ENCODE measurements around the gene MYO1H. TPM values are rescaled to one million over a fixed set of nuclear protein-coding genes. Genes with fewer than 3 reads are reported as not detected.
"Not testable (repeated sequence)": the region's sequence is repeated elsewhere in the genome, so short reads cannot be mapped to it uniquely, and the experiment has no call there.

MYO1H gene
- total and polyA plus RNA-seq, 4 donors = 0.28 to 0.90 (median 0.30) TPM; not detected in 1

DNA sequence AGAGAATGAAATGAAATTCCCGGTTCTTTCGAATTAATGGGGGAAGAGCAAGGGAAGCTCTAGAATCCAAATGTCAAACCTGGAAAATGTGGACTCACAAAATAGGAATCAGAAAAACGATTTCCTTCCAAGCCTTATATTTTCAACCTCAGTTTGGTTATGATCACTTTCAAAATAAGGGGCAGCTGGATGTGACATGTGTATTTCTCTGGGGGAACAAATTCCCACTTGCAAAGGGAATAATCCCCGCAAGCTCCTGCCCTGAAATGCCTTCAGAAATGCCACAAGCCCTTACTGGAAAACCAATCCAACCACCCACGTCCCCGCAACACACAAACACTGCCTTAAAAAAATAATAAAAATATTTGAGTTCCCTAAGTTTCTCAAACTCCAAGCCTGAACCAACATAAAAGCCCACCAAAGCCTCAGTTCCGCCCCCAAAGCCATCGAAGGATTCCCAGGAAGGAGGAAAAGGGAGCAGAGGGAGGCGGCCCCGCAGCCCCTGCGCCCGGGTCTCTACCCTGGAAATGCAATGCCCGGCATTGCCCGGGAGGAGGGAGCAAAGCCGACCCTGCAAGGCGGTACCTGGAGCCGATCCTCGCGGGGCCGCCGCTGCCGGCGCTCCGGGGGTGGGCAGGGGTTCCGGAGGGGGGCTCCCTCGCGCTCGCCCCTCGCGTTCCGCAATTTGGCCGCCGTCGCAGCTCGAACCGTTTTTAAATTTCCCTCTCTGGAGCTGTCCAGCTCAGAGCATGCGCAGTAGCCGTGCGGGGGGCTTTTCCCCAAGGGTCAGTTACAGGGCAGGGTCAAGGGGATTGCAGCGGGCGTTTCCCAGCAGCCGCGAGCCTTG, 38.9 kb upstream of the MYO1H start, which contains the start of gene FOXN4:
TSS of gene FOXN4 (minus strand) at position 751 of the 847 bp plus-strand sequence. CDS start 963 bp downstream, outside the sequence.
- DNase-seq (ENCODE audit: low read depth in 4 of 6, low spot score in 6 of 6) = peak in 2 of 6 donors; percentile 32 to 59
- H3K4me3 ChIP-seq (ENCODE audit: low read depth, low read length) = peak within 1 kb of the TSS; percentile 39
- H3K27me3 ChIP-seq (ENCODE audit: control insufficient read depth, insufficient read depth, low read length) = peaks cover 51% of the 10 kb centered on the region
- H3K36me3 ChIP-seq (ENCODE audit: control insufficient read depth, insufficient read depth, low read length) = no peaks in the 10 kb centered on the region
- H3K9me3 ChIP-seq (ENCODE audit: control insufficient read depth, insufficient read depth, low read length) = no peaks in the 10 kb centered on the region
- no peak within 1 kb of the TSS for H3K27ac ChIP-seq (ENCODE audit: low read depth, low read length)
- peaks cover 14% of the 10 kb centered on the region for H3K4me1 ChIP-seq (ENCODE audit: control insufficient read depth, insufficient read depth, low read length)
- WGBS (ENCODE audit: insufficient coverage) = under 1% methylated on average over 31 of the region's 43 CpGs

DNA sequence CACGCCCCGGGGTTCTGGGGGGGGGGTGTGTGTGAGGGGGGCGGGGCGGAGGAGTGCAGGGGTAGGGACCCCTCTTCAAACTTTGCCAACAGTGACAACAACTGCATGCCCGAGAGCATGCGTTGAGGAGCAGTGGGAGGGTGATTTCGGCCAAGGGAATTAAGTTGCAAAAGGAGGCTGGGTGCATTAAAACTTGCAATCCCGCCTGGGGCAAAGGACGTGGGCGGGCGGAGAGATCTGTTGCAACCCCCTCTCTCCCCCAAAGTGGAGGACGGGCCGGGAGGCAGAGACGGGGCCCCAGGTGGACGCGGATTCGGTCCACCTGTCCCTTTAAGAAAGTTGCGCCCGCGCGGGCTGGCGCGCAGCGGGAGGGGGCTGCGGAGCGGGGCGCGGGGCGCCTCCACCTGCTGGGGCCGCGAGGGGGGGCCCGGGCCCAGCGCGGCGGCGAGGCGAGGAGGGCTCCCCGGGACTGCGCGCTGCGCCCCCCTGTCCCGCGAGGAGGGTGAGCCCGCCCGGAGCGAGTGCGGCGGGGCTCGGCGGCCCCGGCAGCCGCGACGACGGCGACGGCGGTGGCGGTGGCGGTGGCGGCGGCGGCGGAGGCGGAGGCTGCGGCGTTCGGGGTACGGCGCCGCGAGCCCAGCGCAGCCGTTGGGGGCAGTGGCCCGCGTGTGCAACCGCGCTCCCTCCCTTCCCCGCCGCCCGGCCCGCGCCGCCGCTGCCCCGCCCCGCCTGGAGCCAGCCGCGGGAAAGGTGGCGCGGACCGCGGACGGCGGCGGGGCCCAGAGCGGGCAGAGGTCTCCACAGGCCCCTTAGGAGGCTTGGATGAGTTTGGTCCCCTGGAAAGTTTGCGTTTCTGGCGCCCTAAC, 38.1 kb upstream of the MYO1H start:
- Histone ChIP-seq H3K9me3 (ENCODE audit: control insufficient read depth, insufficient read depth, low read length) (no peaks in the 10 kb centered on the region), H3K4me1 (ENCODE audit: control insufficient read depth, insufficient read depth, low read length) (peaks cover 14% of the 10 kb centered on the region), H3K4me3 (ENCODE audit: low read depth, low read length) (peak overlapping the region; percentile 39), H3K27ac (ENCODE audit: low read depth, low read length) (no peak overlapping the region), H3K27me3 (ENCODE audit: control insufficient read depth, insufficient read depth, low read length) (peaks cover 51% of the 10 kb centered on the region), H3K36me3 (ENCODE audit: control insufficient read depth, insufficient read depth, low read length) (no peaks in the 10 kb centered on the region)
- DNase-seq (ENCODE audit: low read depth in 4 of 6, low spot score in 6 of 6) = peak in 2 of 6 donors; percentile 24 to 76
- under 1% methylated on average over 94 of the region's 99 CpGs for WGBS (ENCODE audit: insufficient coverage)

DNA sequence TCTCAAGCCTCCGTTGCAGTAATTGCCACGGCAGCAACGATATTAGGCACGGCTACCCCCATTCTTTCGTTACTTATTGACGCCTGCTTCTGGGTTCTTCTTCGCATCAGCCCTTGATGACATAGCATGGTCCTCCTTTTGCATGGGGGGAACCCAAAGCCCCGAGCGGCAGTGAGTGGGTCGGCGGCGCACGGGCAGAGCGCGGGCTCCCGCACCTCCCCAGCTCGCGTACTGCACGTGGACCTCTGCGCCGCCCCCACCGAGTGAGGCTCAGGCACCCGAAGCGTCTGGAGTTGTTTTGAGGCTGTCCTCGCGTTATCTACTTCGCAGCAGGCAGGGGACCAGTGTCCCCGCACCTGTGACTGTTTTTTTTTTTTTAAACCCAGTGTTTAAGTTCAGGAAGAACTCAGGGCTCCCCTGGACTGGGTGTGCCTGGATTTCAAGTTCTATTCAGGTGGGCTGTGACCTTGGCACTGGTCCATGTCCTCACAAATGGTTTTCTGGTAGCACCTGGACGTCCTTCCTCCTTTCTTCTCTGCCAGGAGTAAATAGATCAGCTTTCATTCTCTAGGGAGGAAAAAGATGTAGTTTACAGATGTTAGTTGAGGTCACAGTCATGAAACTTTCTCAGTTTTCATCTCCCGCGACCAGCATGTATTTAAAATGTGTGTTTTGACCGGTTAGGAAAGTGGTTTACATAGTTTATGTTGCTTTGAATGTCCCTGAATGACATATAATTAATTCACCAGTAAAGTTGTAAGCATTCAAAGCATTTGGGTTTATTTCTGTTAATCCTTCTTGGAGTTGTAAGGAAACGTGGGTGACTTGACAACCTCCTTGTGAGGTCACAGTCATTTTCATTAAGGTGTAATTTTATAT, 37.2 kb upstream of the MYO1H start:
- peaks cover 14% of the 10 kb centered on the region for H3K4me1 ChIP-seq (ENCODE audit: control insufficient read depth, insufficient read depth, low read length)
- under 1% methylated on average over 28 of the region's 33 CpGs for WGBS (ENCODE audit: insufficient coverage)
- H3K36me3 ChIP-seq (ENCODE audit: control insufficient read depth, insufficient read depth, low read length) = no peaks in the 10 kb centered on the region
- DNase-seq (ENCODE audit: low read depth in 4 of 6, low spot score in 6 of 6) = peak in 2 of 6 donors; percentile 13 to 57
- no peaks in the 10 kb centered on the region for H3K9me3 ChIP-seq (ENCODE audit: control insufficient read depth, insufficient read depth, low read length)
- H3K27ac ChIP-seq (ENCODE audit: low read depth, low read length) = no peak overlapping the region
- H3K27me3 ChIP-seq (ENCODE audit: control insufficient read depth, insufficient read depth, low read length) = peaks cover 52% of the 10 kb centered on the region
- peak overlapping the region; percentile 27 for H3K4me3 ChIP-seq (ENCODE audit: low read depth, low read length)

DNA sequence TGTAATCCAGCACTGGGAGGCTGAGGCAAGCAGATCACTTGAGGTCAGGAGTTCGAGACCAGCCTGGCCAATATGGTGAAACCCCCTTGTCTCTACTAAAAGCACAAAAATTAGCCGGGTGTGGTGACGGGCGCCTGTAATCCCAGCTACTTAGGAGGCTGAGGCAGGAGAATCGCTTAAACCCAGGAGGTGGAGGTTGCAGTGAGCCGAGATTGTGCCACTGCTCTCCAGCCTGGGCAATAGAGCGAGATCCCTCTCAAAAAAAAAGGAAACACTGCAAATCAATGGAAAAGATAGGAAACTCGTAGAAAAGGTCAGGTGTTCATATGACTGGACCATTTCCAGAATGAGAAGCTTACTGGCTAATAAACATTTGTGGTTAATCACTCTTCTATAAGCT, 26.4 kb upstream of the MYO1H start:
- H3K36me3 ChIP-seq (ENCODE audit: control insufficient read depth, insufficient read depth, low read length); H3K27ac ChIP-seq (ENCODE audit: low read depth, low read length); H3K4me1 ChIP-seq (ENCODE audit: control insufficient read depth, insufficient read depth, low read length); DNase-seq (ENCODE audit: low read depth in 4 of 6, low spot score in 6 of 6); H3K4me3 ChIP-seq (ENCODE audit: low read depth, low read length); H3K9me3 ChIP-seq (ENCODE audit: control insufficient read depth, insufficient read depth, low read length): not testable (repeated sequence)
- WGBS (ENCODE audit: insufficient coverage) = no CpG with 5 or more reads among the region's 8 CpGs
- peaks cover 12% of the 10 kb centered on the region for H3K27me3 ChIP-seq (ENCODE audit: control insufficient read depth, insufficient read depth, low read length)

DNA sequence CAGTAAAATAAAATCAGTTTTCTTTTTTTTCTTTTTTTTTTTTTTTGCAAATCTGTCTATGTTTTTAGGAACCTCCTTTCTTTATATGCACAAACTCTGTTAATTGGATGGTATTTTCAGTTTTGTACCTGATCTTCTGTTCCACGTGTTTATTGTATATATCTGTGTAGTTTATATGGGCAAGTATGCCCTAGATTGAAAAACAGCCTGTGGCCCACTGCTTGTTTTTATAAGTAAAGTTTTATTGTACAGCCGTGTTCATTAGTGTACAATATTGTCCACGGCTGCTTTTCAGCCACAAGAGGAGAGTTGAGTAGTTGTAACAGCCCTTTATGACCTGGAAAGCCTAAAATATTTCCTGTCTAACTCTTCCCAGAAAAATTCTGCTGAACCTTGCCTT, 18.7 kb upstream of the MYO1H start:
- 100% methylated on average over 1 of the region's 3 CpGs for WGBS (ENCODE audit: insufficient coverage)
- no peaks in the 10 kb centered on the region for H3K9me3 ChIP-seq (ENCODE audit: control insufficient read depth, insufficient read depth, low read length)

DNA sequence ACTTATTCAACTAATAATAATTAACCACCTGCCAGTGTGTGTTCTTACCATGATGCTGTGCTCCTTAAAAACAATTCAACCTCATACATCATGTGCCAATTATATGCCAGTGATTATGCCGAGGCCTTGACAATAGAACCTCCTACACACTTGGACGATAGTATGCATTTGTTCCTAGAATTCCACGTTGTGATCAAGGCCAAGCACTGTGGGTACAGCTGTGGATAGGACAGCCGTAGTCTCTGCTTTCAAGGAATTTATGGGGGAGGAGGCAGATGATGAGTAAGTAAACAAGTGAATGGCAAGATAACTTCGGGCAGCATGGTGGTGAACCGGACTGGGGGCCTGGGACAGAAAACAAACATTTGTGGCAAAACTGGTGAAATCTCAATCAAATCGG, 18.0 kb upstream of the MYO1H start:
- no peaks in the 10 kb centered on the region for H3K36me3 ChIP-seq (ENCODE audit: control insufficient read depth, insufficient read depth, low read length)
- WGBS (ENCODE audit: insufficient coverage) = 50% methylated on average over 6 of the region's 7 CpGs
- peak in 2 of 6 donors; percentile 4 to 25 for DNase-seq (ENCODE audit: low read depth in 4 of 6, low spot score in 6 of 6)
- H3K4me3 ChIP-seq (ENCODE audit: low read depth, low read length) = no peak overlapping the region
- no peaks in the 10 kb centered on the region for H3K4me1 ChIP-seq (ENCODE audit: control insufficient read depth, insufficient read depth, low read length)
- H3K9me3 ChIP-seq (ENCODE audit: control insufficient read depth, insufficient read depth, low read length) = no peaks in the 10 kb centered on the region
- H3K27me3 ChIP-seq (ENCODE audit: control insufficient read depth, insufficient read depth, low read length) = no peaks in the 10 kb centered on the region
- no peak overlapping the region for H3K27ac ChIP-seq (ENCODE audit: low read depth, low read length)

More for the DNA sequence above, 18.7 kb upstream of the MYO1H start:
- H3K4me3 ChIP-seq (ENCODE audit: low read depth, low read length) = no peak overlapping the region
- DNase-seq (ENCODE audit: low read depth in 4 of 6, low spot score in 6 of 6) = no peak
- peaks cover under 1% of the 10 kb centered on the region for H3K27me3 ChIP-seq (ENCODE audit: control insufficient read depth, insufficient read depth, low read length)
- H3K36me3 ChIP-seq (ENCODE audit: control insufficient read depth, insufficient read depth, low read length) = no peaks in the 10 kb centered on the region
- no peaks in the 10 kb centered on the region for H3K4me1 ChIP-seq (ENCODE audit: control insufficient read depth, insufficient read depth, low read length)
- no peak overlapping the region for H3K27ac ChIP-seq (ENCODE audit: low read depth, low read length)

DNA sequence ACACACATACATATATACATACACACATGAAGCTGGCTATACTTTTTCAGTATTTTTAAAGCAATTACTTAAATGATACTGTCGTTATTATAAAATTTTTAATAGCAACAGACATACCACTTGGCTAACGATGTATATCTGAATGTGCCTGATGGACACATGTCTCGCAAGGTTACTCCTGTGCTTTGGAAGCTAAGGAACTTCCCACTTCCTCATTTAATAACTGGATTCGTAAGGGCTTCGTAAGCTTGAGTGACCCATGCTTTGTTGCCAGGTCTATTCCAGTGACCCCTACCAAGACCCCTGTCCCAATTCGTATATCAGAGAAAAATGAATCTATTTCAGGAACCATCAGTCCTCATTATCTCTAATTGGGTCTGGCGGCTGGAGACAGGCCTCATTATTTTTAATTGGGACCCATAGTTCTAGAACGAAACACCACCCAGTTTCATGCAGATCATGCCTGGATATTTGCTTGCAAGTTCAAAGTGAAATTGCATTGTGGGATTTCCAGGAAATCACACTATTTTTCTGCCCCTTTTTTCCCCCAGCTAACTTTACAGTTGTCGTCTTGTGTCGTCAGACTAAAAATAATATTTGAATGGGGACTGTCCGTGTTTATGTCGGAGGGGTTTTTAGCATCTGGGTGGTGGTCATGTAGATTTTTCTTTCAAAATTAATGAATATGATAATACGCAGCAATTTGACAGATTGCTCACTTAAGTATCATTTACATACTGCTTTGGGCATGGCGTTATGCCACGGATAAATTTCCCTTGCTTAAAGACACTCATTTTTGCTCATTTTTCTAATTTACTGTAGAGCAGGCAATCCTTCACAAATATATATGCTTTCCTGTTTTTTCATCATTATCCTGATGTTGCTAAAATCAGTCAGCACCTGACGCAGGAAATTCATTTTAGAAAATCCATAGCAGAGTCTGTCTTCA, 17.1 kb upstream of the MYO1H start:
- Histone ChIP-seq H3K4me3 (ENCODE audit: low read depth, low read length) (no peak overlapping the region), H3K9me3 (ENCODE audit: control insufficient read depth, insufficient read depth, low read length) (no peaks in the 10 kb centered on the region), H3K27ac (ENCODE audit: low read depth, low read length) (no peak overlapping the region), H3K36me3 (ENCODE audit: control insufficient read depth, insufficient read depth, low read length) (no peaks in the 10 kb centered on the region), H3K4me1 (ENCODE audit: control insufficient read depth, insufficient read depth, low read length) (no peaks in the 10 kb centered on the region), H3K27me3 (ENCODE audit: control insufficient read depth, insufficient read depth, low read length) (no peaks in the 10 kb centered on the region)
- WGBS (ENCODE audit: insufficient coverage) = 77% methylated on average over 3 of the region's 16 CpGs
- DNase-seq (ENCODE audit: low read depth in 4 of 6, low spot score in 6 of 6) = peak in 2 of 6 donors; percentile 37 to 83

DNA sequence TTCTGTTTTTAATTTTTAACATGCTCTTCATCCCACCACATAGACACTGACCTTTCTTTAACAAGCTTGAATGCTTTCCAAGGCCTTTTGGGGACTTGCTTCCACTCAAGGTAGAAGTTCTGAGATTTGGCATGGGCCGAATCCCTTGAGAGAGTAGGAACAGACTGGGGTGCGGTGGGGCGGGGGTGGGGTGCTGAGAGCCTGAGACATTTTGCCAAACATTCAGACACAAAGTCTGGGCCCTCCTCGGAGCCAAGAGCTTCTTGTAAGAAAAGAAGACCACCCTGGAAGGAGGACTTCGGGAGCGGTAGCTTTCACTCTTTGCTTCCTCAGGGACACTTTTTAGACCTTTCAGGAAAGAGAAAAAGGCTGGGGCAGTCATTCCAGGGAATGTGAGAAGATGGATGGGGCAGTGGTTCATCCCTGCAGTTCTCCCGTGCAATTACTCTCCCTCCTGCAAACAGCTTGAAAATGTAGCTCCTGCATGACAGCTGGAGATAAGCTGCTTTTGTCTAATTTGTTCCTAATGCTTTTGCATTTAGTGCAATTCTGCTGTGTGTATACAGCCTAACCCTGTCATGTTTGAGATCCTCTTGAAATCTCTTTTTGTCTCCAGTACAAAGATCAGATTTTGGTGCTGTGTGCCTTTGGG, 16.3 kb upstream of the MYO1H start:
- peak in 2 of 6 donors; percentile 73 to 83 for DNase-seq (ENCODE audit: low read depth in 4 of 6, low spot score in 6 of 6)
- no peaks in the 10 kb centered on the region for H3K9me3 ChIP-seq (ENCODE audit: control insufficient read depth, insufficient read depth, low read length)
- H3K27ac ChIP-seq (ENCODE audit: low read depth, low read length) = no peak overlapping the region
- H3K36me3 ChIP-seq (ENCODE audit: control insufficient read depth, insufficient read depth, low read length) = no peaks in the 10 kb centered on the region
- no peaks in the 10 kb centered on the region for H3K27me3 ChIP-seq (ENCODE audit: control insufficient read depth, insufficient read depth, low read length)
- no peaks in the 10 kb centered on the region for H3K4me1 ChIP-seq (ENCODE audit: control insufficient read depth, insufficient read depth, low read length)
- WGBS (ENCODE audit: insufficient coverage) = 24% methylated on average over 6 of the region's 7 CpGs
- no peak overlapping the region for H3K4me3 ChIP-seq (ENCODE audit: low read depth, low read length)
